ENCODE data around the gene ALOX5AP.

The ALOX5AP gene

DNA sequence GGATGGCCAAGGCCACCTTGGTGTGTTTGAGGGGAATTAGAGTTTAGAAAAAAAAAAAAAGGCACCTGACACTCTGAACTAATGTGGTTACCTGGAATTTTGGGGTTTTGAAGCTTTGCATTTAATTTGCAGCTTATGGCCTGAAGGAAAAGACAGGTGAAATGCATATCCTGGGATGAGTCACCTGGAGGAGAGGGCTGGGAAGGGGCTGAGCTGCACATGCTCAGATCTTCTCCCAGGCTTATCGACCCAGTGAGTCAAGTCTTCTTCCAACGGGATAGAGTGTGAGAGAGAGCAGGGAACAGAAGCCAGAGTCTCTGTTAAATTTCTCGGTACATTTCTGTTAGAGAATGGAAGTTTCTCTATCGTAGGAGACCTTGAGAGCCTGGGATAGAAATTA is 29.7 kb upstream of the ALOX5AP start:
- no peak overlapping the region for H3K4me3 ChIP-seq (replicated peaks; ENCODE audit: insufficient read depth, low read length)
- DNase-seq (ENCODE audit: low read depth in 1 of 2, low spot score in 1 of 2): no peak
- no peak overlapping the region for H3K27ac ChIP-seq (replicated peaks)
- H3K27me3 ChIP-seq (ENCODE audit: insufficient read depth, poor library complexity, severe bottlenecking): no peaks in the 10 kb centered on the region
- TF ChIP-seq, protein P1, sequence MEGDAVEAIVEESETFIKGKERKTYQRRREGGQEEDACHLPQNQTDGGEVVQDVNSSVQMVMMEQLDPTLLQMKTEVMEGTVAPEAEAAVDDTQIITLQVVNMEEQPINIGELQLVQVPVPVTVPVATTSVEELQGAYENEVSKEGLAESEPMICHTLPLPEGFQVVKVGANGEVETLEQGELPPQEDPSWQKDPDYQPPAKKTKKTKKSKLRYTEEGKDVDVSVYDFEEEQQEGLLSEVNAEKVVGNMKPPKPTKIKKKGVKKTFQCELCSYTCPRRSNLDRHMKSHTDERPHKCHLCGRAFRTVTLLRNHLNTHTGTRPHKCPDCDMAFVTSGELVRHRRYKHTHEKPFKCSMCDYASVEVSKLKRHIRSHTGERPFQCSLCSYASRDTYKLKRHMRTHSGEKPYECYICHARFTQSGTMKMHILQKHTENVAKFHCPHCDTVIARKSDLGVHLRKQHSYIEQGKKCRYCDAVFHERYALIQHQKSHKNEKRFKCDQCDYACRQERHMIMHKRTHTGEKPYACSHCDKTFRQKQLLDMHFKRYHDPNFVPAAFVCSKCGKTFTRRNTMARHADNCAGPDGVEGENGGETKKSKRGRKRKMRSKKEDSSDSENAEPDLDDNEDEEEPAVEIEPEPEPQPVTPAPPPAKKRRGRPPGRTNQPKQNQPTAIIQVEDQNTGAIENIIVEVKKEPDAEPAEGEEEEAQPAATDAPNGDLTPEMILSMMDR (IDR thresholded peaks at IDR 0.05; ENCODE audit: insufficient read depth, low read length): no peak
- TF ChIP-seq SPI1 (IDR thresholded peaks at IDR 0.05; ENCODE audit: borderline replicate concordance, low read depth): no peak

- TF ChIP-seq SPI1 (IDR thresholded peaks at IDR 0.05; ENCODE audit: borderline replicate concordance, low read depth): no peak
- TF ChIP-seq, protein P2, sequence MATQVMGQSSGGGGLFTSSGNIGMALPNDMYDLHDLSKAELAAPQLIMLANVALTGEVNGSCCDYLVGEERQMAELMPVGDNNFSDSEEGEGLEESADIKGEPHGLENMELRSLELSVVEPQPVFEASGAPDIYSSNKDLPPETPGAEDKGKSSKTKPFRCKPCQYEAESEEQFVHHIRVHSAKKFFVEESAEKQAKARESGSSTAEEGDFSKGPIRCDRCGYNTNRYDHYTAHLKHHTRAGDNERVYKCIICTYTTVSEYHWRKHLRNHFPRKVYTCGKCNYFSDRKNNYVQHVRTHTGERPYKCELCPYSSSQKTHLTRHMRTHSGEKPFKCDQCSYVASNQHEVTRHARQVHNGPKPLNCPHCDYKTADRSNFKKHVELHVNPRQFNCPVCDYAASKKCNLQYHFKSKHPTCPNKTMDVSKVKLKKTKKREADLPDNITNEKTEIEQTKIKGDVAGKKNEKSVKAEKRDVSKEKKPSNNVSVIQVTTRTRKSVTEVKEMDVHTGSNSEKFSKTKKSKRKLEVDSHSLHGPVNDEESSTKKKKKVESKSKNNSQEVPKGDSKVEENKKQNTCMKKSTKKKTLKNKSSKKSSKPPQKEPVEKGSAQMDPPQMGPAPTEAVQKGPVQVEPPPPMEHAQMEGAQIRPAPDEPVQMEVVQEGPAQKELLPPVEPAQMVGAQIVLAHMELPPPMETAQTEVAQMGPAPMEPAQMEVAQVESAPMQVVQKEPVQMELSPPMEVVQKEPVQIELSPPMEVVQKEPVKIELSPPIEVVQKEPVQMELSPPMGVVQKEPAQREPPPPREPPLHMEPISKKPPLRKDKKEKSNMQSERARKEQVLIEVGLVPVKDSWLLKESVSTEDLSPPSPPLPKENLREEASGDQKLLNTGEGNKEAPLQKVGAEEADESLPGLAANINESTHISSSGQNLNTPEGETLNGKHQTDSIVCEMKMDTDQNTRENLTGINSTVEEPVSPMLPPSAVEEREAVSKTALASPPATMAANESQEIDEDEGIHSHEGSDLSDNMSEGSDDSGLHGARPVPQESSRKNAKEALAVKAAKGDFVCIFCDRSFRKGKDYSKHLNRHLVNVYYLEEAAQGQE (IDR thresholded peaks at IDR 0.05; ENCODE audit: insufficient replicate concordance, low read depth): no peak
- TF ChIP-seq GABPA (IDR thresholded peaks at IDR 0.05; ENCODE audit: low read depth): no peak
- DNase-seq (ENCODE audit: low read depth in 1 of 2, low spot score in 1 of 2): no peak
- H3K27ac ChIP-seq (replicated peaks): no peak overlapping the region
- no peaks in the 10 kb centered on the region for H3K27me3 ChIP-seq (ENCODE audit: insufficient read depth, poor library complexity, severe bottlenecking)
- H3K4me3 ChIP-seq (replicated peaks; ENCODE audit: insufficient read depth, low read length): no peak overlapping the region
These were observed 26.8 kb upstream of the ALOX5AP start for GRCh38 chr13:30708541-30708940.

DNA sequence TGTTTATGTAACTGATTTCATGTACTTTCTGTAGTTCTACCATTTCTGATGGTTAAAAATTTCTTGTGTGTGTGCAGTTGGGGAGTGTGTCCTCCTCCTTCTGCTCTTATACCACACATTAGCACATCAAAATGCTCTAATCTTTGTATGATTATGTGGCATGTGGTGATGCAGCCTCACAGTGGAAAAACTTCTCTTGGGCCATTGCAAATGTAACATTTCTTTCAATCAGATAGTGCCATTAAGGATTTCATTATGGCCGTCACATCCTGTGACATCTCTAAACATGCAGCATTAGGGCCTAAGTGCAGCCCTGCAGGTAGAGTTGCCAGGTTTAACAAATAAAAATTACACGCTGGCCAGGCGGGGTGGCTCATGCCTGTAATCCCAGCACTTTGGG is 24.9 kb upstream of the ALOX5AP start:
- H3K4me3 ChIP-seq (replicated peaks; ENCODE audit: insufficient read depth, low read length): no peak overlapping the region

GRCh38 chr13:30711375-30711774 is 24.0 kb upstream of the ALOX5AP start:
- Histone ChIP-seq H3K27me3 (ENCODE audit: insufficient read depth, poor library complexity, severe bottlenecking) (no peaks in the 10 kb centered on the region), H3K27ac (replicated peaks) (no peak overlapping the region; the same call in 1 of the 2 replicates), H3K4me3 (replicated peaks; ENCODE audit: insufficient read depth, low read length) (no peak overlapping the region)
- DNase-seq (ENCODE audit: low read depth in 1 of 2, low spot score in 1 of 2): no peak
- TF ChIP-seq GABPA (IDR thresholded peaks at IDR 0.05; ENCODE audit: low read depth) (no peak), POLR2AphosphoS5 (IDR thresholded peaks at IDR 0.05; ENCODE audit: low read depth) (no peak), SPI1 (IDR thresholded peaks at IDR 0.05; ENCODE audit: borderline replicate concordance, low read depth) (no peak)
- TF ChIP-seq, protein P2 (IDR thresholded peaks at IDR 0.05; ENCODE audit: insufficient replicate concordance, low read depth): no peak
- TF ChIP-seq, protein P1 (IDR thresholded peaks at IDR 0.05; ENCODE audit: insufficient read depth, low read length): no peak

More for the DNA sequence above, 24.9 kb upstream of the ALOX5AP start:
- H3K27me3 ChIP-seq (ENCODE audit: insufficient read depth, poor library complexity, severe bottlenecking): no peaks in the 10 kb centered on the region
- no peak for DNase-seq (ENCODE audit: low read depth in 1 of 2, low spot score in 1 of 2)
- H3K27ac ChIP-seq (replicated peaks): no peak overlapping the region
- no peak for TF ChIP-seq SPI1 (IDR thresholded peaks at IDR 0.05; ENCODE audit: borderline replicate concordance, low read depth)
- TF ChIP-seq POLR2AphosphoS5 (IDR thresholded peaks at IDR 0.05; ENCODE audit: low read depth): no peak
- no peak for TF ChIP-seq GABPA (IDR thresholded peaks at IDR 0.05; ENCODE audit: low read depth)
- TF ChIP-seq, protein P1 (IDR thresholded peaks at IDR 0.05; ENCODE audit: insufficient read depth, low read length): no peak
